Measurements from ENCODE around the gene GPR161. TPM values are rescaled to one million over a fixed set of nuclear protein-coding genes. Genes with fewer than 3 reads are reported as not detected.

The GPR161 gene
- total and polyA plus RNA-seq, 2 of the 13 experiments (the other 11 are each of a cell fraction or from before 2014, with no cell fraction given): 0.13 to 0.35 TPM

GRCh38 chr1:168155910-168156309 is 19.2 kb upstream of the GPR161 start:
- H3K9me3 ChIP-seq (ENCODE audit: low read length): peaks cover 19% of the 10 kb centered on the region; the same call in 1 of the 2 replicates
- no peaks in the 10 kb centered on the region for H3K79me2 ChIP-seq (ENCODE audit: insufficient read depth, low read length)
- no peak overlapping the region for H2AFZ ChIP-seq (ENCODE audit: low read length)
- no peak for DNase-seq (ENCODE audit: low spot score)
- H3K27me3 ChIP-seq (ENCODE audit: control insufficient read depth in 1 of 2, insufficient read depth in 2 of 2, low read length in 2 of 2): no peaks in the 10 kb centered on the region
- no peak for ATAC-seq
- WGBS (ENCODE audit: low lambda C conversion rate): 10% methylated on average over 4 of the region's 4 CpGs
- no peaks in the 10 kb centered on the region for H3K36me3 ChIP-seq (replicated peaks in 1 of 2; ENCODE audit: control insufficient read depth in 1 of 2, insufficient read depth in 2 of 2, low read length in 2 of 2)
- ChIA-PET CTCF (ENCODE audit: low intra/inter-chr PET ratio, low total read pairs) (no interaction called here), POLR2A (no interaction called here)
- H4K20me1 ChIP-seq (ENCODE audit: insufficient read depth, low read length): no peaks in the 10 kb centered on the region
- intact Hi-C loops (cut with micrococcal nuclease; ENCODE audit: unreplicated experiment) (no loop called here), in situ Hi-C loops (cut with HindIII; ENCODE audit: extremely low pct_ligation_motif_present, low pct_unique_long_range_greater_than_20kb) (no loop called here)
- H3K4me3 ChIP-seq (replicated peaks in 1 of 3; ENCODE audit: insufficient read depth in 1 of 3, low read depth in 2 of 3, low read length in 3 of 3): no peak overlapping the region
- no peak for FAIRE-seq
- H3K4me2 ChIP-seq (ENCODE audit: low read depth, low read length): no peak overlapping the region
- TF ChIP-seq SUZ12 (IDR thresholded peaks at IDR 0.05; ENCODE audit: low read depth, low read length): no peak
- no peak for TF ChIP-seq ZNF883 (CRISPR knock-in tag; IDR thresholded peaks at IDR 0.05; ENCODE audit: not compliant biosample characterization)
- no peak for TF ChIP-seq ZNF672 (CRISPR knock-in tag; IDR thresholded peaks at IDR 0.05)
- no peak for TF ChIP-seq ZNF512 (CRISPR knock-in tag; IDR thresholded peaks at IDR 0.05)
- no peak for TF ChIP-seq ZBTB44 (CRISPR knock-in tag; IDR thresholded peaks at IDR 0.05)
- no peak for TF ChIP-seq SNAPC5 (CRISPR knock-in tag; IDR thresholded peaks at IDR 0.05; ENCODE audit: borderline replicate concordance)
- TF ChIP-seq MEIS2 (CRISPR knock-in tag; IDR thresholded peaks at IDR 0.05): no peak
- TF ChIP-seq MIER3 (CRISPR knock-in tag; IDR thresholded peaks at IDR 0.05; ENCODE audit: borderline replicate concordance): no peak
- TF ChIP-seq ZNF597 (CRISPR knock-in tag; IDR thresholded peaks at IDR 0.05): no peak
- no peak for TF ChIP-seq GATA4 (IDR thresholded peaks at IDR 0.05; ENCODE audit: borderline replicate concordance, low read depth)
- no peak for TF ChIP-seq NONO (IDR thresholded peaks at IDR 0.05)
- TF ChIP-seq NONO (CRISPR knock-in tag; conservative IDR thresholded peaks at IDR 0.05): no peak
- no peak for TF ChIP-seq THYN1 (CRISPR knock-in tag; IDR thresholded peaks at IDR 0.05; ENCODE audit: borderline replicate concordance, low read depth)
- no peak for TF ChIP-seq ZNF510 (CRISPR knock-in tag; IDR thresholded peaks at IDR 0.05; ENCODE audit: low read depth)
- TF ChIP-seq SMAD9 (CRISPR knock-in tag; IDR thresholded peaks at IDR 0.05): no peak
- TF ChIP-seq ZNF337 (CRISPR knock-in tag; IDR thresholded peaks at IDR 0.05; ENCODE audit: borderline replicate concordance, low read depth): no peak
- TF ChIP-seq SPEN (CRISPR knock-in tag; IDR thresholded peaks at IDR 0.05; ENCODE audit: low read depth): no peak
- no peak for TF ChIP-seq ZNF343 (CRISPR knock-in tag; IDR thresholded peaks at IDR 0.05)
- no peak overlapping the region for H3K9ac ChIP-seq (ENCODE audit: insufficient read depth, low read depth, low read length)
- BruUV-seq (replicated peaks): no TSS peak
- no peak overlapping the region for H3K27ac ChIP-seq (ENCODE audit: extremely low read length, insufficient read depth, low read length)
- H3K4me1 ChIP-seq (ENCODE audit: insufficient read depth, low read length): no peaks in the 10 kb centered on the region
